ENCODE measurements around the gene CELSR1.

CELSR1 gene

GRCh38 chr22:46549971-46550641 lies 12.7 kb upstream of the CELSR1 start:
- DNase-seq: no peak

DNA sequence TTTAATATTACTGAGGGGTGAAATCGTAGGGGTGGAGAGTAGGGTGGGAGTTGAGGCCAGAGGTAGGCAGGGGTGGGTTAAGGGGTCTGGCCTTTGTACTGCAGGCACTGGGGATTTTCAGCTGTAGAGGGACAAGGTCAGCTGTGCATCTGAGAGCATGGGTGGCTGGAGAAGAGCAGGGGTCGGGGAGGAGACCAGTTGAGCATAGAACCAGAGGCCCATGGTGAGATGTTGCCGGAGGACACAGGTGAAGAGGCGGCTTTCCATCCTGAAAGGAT lies 12.1 kb upstream of the CELSR1 start:
- no peak for DNase-seq

DNA sequence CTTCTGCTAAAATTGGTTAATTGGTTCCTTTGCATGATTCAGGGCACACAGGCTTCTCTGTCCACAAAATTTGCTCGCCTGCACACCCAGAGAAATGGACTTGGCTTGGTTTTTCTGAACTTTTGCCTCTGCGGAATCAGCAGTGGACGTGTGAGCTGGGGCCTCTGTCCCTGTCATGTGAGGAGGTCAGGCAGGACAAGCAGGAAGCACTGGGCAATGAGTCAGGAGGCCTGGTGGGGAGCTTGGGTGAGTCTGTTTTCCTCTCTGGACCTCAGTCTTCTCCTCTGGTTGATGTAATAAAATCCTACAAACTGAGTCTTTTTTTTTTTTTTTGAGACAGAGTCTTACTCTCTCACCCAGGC lies 10.4 kb upstream of the CELSR1 start:
- DNase-seq: no peak

DNA sequence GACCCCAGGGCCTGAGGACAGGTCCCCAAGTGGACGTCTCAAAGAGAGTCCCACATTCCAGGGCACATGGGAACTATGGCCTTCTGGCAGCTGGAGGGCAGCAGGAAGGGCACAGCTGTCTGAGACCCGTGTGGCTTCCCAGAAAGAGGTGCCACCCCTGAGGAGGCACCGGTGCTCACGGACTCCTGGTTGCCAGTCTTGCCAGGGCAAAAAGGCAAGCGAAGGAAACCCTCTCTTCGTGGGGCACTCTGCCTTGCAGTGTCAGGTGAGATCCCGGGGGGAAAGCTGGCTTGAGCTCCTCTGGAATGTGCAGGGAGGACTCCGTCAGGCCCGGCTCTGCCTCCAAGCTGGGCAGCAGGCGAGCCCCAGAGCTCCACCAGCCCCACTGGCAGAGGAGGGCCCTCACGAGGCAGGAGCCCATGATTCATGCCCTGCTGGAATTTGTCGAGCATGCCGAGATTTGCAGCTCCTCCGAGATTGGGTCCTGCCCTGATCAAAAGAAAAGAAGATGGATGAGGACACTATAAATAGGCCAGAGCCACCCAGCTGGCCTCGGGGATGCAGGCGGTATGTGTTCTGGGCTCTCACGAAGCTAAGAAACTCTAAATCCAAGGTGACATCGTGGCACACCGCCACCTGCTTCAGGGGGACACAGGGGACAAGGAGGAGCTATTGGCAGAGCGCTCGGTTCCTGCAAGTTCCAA lies 9.9 kb upstream of the CELSR1 start:
- DNase-seq: no peak

- no peak for DNase-seq
Observed at GRCh38 chr22:46546466-46547178, 9.2 kb upstream of the CELSR1 start.

DNA sequence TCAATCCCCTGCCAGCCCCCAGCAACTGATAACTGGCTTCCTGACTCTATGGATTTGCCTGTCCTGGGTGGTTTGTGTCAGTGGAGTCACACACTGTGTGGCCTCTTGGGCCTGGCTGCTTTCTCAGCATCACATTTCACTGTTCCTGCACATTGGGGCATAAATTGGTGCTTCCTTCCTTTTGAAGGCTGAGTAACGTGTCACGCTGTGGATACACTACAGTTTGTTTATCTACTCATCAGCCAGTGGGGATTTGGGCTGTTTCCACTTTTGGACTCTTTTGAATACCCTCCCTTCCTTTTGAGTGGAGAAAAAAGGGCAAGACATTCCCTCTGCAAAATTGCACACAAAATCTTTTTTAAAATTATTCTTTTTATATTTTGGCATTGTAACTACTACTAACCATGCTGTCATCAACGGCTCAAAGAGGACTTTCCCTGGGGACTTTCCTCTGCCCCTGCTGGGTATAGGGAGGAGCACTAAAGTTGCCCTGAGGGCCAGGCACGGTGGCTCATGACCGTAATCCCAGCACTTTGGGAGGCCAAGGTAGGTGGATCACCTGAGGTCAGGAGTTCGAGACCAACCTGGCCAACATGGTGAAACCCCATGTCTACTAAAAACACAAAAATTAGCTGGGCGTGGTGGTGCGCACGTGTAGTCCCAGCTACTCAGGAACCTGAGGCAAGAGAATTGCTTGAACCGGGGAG lies 7.8 kb upstream of the CELSR1 start:
- no peak for DNase-seq

DNA sequence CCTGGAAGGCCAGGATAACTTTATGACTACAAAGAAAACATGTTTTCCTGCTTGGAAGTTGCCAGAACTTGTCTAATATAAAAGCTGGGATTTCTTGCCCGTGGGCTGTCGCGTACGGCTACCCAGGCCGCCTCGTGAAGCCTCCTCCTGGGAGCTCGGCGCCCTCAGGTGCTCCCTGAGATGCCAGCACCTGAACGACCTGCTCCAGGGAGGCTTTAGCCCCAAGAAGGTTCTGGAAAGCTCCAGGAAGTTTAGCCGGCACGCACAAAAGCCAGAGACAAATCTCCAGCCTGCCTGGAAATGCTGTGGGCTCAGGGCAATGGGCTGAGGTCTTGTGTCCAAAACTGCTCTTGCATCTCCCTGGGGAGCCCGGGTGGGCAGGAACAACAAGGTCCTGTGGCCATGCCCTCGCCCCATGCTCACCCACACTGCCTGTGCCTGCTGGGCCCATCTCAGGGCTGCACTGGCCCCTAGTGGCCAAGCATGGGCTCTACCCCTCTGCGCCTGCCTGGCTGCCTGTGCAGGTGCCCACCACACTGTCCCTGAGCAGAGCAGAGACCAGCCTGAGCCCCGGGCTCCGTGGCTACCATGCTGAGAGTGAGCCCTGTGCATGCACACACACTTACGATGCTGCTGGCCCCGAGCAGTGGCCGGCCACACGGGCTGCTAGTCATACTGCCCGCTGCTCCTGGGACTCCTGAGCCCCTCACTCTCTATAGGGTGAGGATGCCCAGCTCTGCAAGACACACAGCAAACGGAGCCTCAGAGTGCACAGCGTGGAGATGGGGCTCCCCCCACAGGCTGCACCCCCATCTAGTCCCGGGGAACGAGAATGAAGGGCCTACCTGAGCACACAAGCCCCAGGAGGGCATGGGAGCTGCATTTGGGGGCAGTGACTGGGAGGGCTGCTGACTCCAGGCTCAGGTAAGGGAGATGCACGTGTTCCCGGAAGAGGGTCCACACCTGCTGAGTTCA lies 4.9 kb upstream of the CELSR1 start:
- DNase-seq: peak; percentile 71

DNA sequence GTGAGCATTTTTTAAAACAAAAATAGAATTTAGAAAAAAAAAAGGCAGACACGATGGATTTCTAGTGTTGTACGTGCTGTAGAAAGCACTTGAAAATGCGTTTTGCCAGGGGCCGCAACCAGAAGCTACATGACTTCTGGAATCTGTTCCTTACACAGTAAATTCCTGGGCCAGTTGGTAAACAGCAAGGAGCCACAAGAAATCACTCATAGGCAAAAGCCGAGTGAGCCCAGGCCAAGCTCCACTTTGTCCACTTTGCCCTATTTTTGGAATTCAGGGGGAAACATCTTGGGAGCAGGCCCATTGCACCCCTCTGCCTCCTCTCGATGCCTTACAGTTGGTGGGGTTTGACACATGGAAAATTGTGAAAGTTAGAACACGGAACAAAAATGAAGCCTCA lies 4.1 kb upstream of the CELSR1 start:
- no peak for DNase-seq

- no peak for DNase-seq
Observed at GRCh38 chr22:46540874-46541273, 3.5 kb upstream of the CELSR1 start.

DNA sequence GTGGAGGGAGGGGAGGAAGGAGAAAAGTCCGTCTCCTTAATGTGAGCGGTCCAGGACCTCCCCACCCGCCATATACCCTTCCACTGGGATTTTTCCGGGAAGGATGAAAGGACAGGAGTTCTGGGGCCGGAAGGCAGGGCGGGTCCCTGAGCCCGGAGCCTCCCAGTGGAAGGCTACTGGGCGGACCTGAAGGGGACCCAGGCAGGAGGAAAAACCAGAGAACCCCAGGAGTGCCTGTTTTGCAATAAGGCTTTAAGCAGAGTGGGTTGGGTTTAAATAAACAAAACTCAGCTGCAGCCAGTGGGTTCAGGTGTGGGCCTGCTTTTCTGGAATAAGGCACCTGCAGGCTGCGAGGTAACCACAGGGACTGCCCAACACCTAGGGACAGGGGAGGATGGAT lies 1.7 kb upstream of the CELSR1 start:
- no peak for DNase-seq

GRCh38 chr22:46538814-46539160 lies 1.4 kb upstream of the CELSR1 start:
- no peak for DNase-seq

DNA sequence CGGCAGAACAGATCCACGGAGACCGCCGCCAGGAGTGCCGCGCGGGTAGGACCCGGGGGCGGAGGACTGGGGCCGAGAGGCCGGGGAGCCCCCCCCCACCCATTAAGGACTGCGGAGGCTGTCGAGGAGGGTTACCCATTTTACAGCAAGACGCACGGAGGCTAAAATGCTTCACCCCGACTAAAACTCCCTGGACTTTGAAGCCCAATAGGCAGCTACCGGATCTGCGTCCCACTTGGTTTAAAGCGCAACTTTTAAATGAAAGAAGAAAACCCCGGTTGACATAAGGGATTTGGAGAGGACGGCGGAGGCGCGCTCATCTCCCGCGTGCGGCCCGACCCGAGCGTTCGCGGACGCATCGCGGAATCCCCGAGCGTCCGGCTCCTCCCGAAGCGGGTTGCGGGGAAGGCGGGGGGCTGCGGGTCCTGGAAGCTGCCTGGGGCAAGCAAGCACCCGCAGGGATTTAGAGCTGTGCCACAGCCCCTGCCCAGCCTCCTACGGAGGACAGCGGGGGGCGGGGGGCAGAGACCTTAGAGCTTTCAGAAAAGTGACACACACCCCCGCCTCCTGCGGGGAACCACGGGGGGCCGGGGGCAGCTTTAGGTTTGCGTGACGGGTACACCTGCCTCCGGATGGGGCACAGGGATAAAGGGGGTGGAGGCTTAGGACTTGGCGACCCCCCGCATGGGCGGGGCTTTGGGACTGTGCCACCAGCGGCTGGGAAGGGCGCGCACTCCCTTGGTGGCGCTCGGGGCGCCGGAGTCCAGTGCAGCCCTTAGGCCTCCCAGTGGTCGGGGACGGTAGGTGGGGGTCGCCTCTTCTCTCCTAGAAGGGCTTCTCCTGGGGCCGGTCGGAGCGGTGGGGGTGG lies 760 bp upstream of the CELSR1 start:
- no peak for DNase-seq

DNA sequence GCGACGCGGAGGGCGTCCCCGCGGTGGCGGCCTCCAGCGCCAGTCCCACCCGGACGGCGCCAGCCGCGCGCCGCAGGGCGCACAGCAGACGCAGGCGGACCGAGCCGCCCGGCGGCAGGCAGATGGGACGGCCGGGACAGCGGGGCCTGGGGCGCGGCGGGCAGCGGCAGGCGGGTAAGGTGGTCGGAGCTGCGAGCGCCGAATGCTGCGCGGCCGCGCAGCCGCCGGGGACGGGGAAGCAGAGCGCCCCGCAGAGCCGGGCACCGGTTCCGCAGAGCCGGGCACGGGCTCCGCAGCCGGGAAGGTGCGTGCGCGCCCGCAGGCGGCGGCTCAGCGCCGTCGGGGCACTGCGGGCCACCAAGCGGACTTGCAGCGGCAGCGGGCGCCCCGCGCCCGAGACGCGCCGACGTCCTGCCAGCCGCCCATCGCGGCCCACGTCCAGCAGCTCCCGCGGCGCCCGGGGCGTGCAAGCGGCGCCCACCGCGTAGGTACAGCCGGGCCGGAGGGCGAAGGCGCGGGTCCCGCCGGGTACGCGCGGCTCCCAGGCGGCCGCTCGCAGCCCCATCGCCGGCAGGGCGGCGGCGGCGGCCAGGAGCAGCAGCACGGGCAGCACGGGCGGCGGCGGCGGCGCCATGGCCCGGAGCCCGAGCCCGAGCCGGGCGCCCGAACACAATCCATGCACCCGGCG lies 739 bp downstream of the CELSR1 start:
- DNase-seq: no peak

DNA sequence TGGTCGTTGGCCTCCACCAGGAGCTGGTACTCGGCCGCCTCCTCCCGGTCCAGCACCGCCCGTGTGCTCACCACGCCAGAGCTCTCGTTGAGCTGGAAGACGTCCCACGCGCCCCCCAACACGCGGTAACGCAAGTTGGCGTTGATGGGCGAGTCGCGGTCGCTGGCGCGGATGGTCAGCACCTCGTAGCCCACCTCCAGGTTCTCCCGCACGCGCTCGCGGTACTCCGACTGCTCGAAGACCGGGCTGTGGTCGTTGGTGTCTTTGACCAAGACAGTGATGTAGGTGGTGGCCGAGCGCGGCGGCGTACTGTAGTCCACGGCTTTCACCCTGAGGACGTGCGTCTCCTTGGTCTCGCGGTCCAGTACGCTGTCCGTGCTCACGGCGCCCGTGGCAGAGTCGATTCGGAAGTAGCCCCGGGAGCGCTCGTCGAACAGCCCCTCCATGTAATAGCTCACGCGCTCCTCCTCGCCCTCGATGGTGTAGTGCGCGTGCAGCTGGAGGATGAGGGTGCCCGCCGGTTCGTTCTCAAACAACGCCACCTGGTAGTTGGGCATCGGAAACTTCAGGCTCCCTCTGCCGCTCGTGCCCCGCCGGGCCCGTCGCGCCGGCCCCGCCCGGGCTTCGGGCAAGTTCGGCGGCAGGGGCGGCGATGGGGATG lies 1.4 kb downstream of the CELSR1 start:
- DNase-seq: no peak

DNA sequence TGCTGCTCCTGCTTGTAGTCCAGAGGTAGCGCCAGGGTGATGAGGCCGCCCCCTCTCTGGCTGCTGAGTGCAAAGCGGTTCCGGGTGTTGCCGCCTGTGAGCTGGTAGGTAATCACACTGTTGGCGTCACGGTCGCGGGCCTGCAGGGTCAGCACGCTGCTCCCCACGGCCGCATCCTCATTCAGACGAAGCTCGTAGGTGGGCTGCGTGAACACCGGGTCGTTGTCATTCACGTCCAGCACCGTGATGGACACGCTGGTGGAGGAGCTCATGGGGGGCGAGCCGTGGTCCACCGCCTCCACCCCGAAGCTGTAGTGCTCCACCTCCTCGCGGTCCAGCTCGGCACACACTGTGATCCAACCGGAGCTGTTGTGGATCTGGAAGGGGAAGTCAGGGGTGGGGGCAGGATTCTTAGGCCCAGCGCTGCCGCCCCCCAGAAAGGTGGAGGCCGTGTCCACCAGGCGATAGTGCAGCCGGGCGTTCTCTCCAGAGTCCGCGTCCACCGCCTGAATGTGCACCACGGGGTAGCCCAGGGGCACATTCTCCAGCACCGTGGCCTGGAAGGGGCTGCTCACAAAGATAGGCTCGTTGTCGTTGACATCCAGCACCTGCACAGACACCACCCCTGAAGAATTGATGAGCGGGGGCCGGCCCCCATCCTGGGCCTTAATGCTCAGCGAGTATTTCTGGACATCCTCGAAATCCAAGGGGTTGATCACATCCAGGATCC lies 2.4 kb downstream of the CELSR1 start:
- no peak for DNase-seq

DNA sequence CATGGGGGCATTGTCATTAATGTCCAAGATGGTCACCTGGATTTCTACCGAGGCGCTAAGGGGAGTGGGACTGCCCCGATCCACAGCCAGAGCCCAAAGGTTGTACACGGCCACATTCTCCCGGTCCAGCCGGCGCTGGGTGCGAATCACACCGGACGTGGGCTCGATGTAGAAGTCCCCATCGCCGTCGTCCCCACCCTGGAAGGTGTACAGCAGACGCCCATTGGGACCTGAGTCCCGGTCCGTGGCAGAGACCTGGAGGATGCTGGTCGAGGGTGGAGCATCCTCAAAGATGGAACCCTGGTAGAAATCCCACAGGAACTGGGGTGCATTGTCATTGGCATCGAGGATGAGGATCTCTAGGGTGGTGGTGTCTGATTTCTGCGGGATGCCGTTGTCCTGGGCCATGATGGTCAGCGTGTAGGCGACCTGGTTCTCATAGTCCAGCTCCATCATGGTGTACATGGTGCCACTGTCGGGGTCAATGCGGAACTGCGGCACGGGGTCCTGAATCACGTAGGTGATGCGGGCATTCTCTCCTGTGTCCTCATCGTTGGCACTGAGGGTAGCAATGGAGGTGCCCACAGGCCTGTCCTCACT lies 3.1 kb downstream of the CELSR1 start:
- DNase-seq: no peak

- DNase-seq: no peak
Observed at GRCh38 chr22:46533070-46533833, 4.2 kb downstream of the CELSR1 start.

DNA sequence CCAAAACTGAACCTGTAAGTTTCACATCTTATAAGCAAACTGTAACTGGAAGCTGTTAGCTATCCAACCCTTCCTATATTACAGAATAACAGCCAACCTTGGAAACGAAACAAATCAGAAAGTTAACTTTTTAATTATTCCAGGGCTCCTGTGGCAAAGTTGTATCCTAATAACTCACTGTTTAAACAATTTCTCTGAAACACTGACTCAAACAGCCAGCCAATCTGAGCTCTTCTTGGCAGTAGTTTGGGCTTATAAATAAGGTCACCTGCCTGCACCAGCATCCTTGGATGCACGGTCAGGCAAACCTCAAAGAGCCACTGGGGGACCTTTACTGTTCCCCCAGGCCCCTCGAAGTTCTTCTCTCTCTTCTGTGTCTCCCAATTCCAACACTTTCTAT lies 5.0 kb downstream of the CELSR1 start:
- DNase-seq: no peak

Measured in CD4-positive, alpha-beta T cell treated with Interleukin-6 for 4 hours (primary cell).